K562 (cell line): ENCODE measurements around the gene FCRL6.

Experiments used
- ARNT ChIP-seq, 2 experiments: fragments of 450-650 bp; IDR thresholded peaks; 2 replicates each; pipeline ENCODE4 v1.6.1; 2016; ENCODE audit warnings: mild to moderate bottlenecking in 1 of 2
- CTCF ChIP-seq, 3 experiments: IDR thresholded peaks in 2 of 3; conservative IDR thresholded peaks in 1 of 3; 2 replicates each; pipeline ENCODE4 v1.5.1; 2011 to 2012; ENCODE audit warnings: low read length in 3 of 3, mild to moderate bottlenecking in 3 of 3, control low read depth in 2 of 3, improper control_type of control experiment in 1 of 3, inconsistent platforms in 1 of 3, low read depth in 1 of 3, mixed read lengths in 1 of 3, moderate library complexity in 1 of 3; ENCODE audit not compliant: insufficient read depth in 2 of 3
- SP2 ChIP-seq: IDR thresholded peaks from 2 replicates; pipeline ENCODE4 v1.6.1; 2011; ENCODE audit warnings: mild to moderate bottlenecking, low read depth, low read length, moderate library complexity; ENCODE audit not compliant: poor library complexity, severe bottlenecking; ENCODE audit errors: extremely low read depth
- ZBTB1 ChIP-seq: sonication (generic); formaldehyde crosslinking; IDR thresholded peaks from 2 replicates; pipeline ENCODE4 v1.8.1; 2023; ENCODE audit warnings: missing genetic modification reagents, low read depth, mild to moderate bottlenecking, borderline replicate concordance

GRCh38 chr1:159817276-159818041 lies 15.3 kb downstream of the FCRL6 start:
- TF ChIP-seq CTCF (IDR thresholded peaks at IDR 0.05 in 2 of 3, conservative IDR thresholded peaks at IDR 0.05 in 1 of 3; ENCODE audit: insufficient read depth in 2 of 3, low read depth in 1 of 3, low read length in 3 of 3): no peak
- peak in 1 of 2 experiments; percentile 57; a peak in 1 of 4 replicates for TF ChIP-seq ARNT (IDR thresholded peaks at IDR 0.05)
- no peak for TF ChIP-seq SP2
- TF ChIP-seq ZBTB1 (CRISPR knock-in tag): no peak
